Breast epithelium (tissue), 4 donors: ENCODE measurements around the gene SLC29A4. TPM values are rescaled to one million over a fixed set of nuclear protein-coding genes. Genes with fewer than 3 reads are reported as not detected.
A peak's percentile ranks its signal among the peaks of the same experiment; 100 is the strongest.

Source experiments
- DNase-seq, 2 donors: peaks; one replicate each; pipeline ENCODE4 v3.0.0-alpha.2; 2019; ENCODE audit warnings: low spot score in 2 of 2
- H3K27ac ChIP-seq, 2 donors: fragments of 200-600 bp; sonication (generic) in 1 of 2; one replicate each; pipeline ENCODE4 v1.5.1; 2016 to 2019; ENCODE audit warnings: mild to moderate bottlenecking in 1 of 2
- H3K27me3 ChIP-seq, 2 donors: fragments of 200-600 bp; sonication (generic) in 1 of 2; one replicate each; pipeline versions ENCODE4 v1.5.1 to v1.6.0; 2017 to 2019; ENCODE audit warnings: control low read depth in 1 of 2, mild to moderate bottlenecking in 1 of 2
- H3K36me3 ChIP-seq: fragments of 200-600 bp; one replicate; pipeline ENCODE4 v1.5.1; 2019
- H3K4me1 ChIP-seq, 2 donors: fragments of 200-600 bp; sonication (generic); one replicate each; pipeline ENCODE4 v1.5.1; 2016 to 2019; ENCODE audit warnings: control low read depth in 1 of 2
- H3K4me3 ChIP-seq, 3 donors: fragments of 200-600 bp; sonication (generic); 1 replicate in 2 of 3; 2 replicates in 1 of 3; pipeline ENCODE4 v1.5.1; 2016 to 2019; ENCODE audit warnings: mild to moderate bottlenecking in 3 of 3, moderate library complexity in 2 of 3
- H3K9me3 ChIP-seq, 2 donors: fragments of 200-600 bp; sonication (generic) in 1 of 2; one replicate each; pipeline ENCODE4 v1.5.1; 2016 to 2019; ENCODE audit warnings: control low read depth in 1 of 2
- POLR2A ChIP-seq: fragments of 450-650 bp; IDR thresholded peaks from one replicate; pipeline ENCODE4 v1.6.1; 2016; ENCODE audit warnings: antibody characterized with exemption, mild to moderate bottlenecking, moderate library complexity
- POLR2AphosphoS5 ChIP-seq, 3 donors: sonication (generic); formaldehyde crosslinking; IDR thresholded peaks; one replicate each; pipeline ENCODE4 v1.6.1; 2017; ENCODE audit warnings: antibody characterized with exemption in 3 of 3
- intact Hi-C: fragments of 100-400 bp; cut with DNase I; formaldehyde crosslinking; loops from one replicate; pipeline ENCODE4 v1.15.1; 2023; ENCODE audit warnings: low total_unique reads
- total RNA-seq, 3 donors: library from RNA; depleted of rRNA; stranded (reverse); fragments of >200 nt; gene quantifications; one replicate each; pipeline ENCODE4 v1.1.0, GENCODE V29; 2016
- TF ChIP-seq, protein P1 (sequence below), 3 donors: fragments of 450-650 bp; IDR thresholded peaks; one replicate each; pipeline ENCODE4 v1.5.1; 2016 to 2017; ENCODE audit warnings: antibody characterized with exemption in 3 of 3, mild to moderate bottlenecking in 3 of 3, moderate library complexity in 3 of 3

Gene SLC29A4, protein sequence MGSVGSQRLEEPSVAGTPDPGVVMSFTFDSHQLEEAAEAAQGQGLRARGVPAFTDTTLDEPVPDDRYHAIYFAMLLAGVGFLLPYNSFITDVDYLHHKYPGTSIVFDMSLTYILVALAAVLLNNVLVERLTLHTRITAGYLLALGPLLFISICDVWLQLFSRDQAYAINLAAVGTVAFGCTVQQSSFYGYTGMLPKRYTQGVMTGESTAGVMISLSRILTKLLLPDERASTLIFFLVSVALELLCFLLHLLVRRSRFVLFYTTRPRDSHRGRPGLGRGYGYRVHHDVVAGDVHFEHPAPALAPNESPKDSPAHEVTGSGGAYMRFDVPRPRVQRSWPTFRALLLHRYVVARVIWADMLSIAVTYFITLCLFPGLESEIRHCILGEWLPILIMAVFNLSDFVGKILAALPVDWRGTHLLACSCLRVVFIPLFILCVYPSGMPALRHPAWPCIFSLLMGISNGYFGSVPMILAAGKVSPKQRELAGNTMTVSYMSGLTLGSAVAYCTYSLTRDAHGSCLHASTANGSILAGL
- 10 to 100 TPM in 1 of 3 donors, 1 to 10 TPM in 2; 1.3 to 13.8 (median 2.3) TPM for total RNA-seq

DNA sequence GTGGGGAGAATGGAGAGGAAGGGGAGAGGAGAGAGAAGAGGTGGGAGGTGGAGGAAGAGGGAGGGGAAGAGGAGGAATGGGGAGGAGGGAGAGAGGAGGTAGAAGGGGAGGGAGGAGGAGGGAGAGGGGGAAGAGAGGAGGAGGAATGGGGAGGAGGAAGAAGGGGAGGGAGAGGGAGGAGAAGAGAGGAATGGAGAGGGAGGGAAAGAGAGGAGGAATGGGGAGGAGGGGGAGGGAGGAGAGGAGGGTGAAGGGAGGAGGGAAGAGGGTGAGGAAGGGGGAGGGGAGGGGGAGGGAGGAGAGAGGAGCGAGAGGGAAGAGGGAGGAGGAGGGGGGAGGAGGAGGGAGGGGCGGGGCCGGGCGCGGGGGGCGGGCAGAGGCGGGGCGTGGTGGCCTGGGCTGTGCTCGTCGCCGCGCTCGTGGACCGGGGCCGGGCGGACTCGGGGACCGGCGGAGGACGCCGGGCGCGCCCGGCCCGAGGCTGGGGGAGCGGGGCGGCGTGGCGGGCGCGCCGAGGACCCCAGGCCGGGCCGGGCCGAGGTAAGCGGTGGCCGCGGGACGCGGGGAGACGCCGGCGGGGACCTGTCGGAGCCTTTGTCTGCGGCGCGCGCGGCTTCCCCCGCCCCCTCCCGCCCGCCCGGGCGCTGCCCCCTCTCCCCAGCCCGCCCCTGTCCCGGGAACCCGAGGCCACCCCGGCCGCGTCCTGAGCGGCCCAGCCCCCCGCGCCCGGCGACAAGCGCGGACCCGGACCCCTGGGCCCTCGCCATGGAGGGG is at the start of gene SLC29A4:
Gene SLC29A4, plus strand, starts transcription at position 401 of the 774 bp plus-strand sequence. CDS start 4,874 bp downstream, outside the sequence.
- intact Hi-C loops, result no loop called here
- no peaks in the 10 kb centered on the region for H3K27me3 ChIP-seq
- peak within 1 kb of the TSS; percentile 38 to 65 (median 57) for H3K4me3 ChIP-seq
- H3K27ac ChIP-seq, result no peak within 1 kb of the TSS
- H3K9me3 ChIP-seq, result no peaks in the 10 kb centered on the region
- TF ChIP-seq, protein P1, sequence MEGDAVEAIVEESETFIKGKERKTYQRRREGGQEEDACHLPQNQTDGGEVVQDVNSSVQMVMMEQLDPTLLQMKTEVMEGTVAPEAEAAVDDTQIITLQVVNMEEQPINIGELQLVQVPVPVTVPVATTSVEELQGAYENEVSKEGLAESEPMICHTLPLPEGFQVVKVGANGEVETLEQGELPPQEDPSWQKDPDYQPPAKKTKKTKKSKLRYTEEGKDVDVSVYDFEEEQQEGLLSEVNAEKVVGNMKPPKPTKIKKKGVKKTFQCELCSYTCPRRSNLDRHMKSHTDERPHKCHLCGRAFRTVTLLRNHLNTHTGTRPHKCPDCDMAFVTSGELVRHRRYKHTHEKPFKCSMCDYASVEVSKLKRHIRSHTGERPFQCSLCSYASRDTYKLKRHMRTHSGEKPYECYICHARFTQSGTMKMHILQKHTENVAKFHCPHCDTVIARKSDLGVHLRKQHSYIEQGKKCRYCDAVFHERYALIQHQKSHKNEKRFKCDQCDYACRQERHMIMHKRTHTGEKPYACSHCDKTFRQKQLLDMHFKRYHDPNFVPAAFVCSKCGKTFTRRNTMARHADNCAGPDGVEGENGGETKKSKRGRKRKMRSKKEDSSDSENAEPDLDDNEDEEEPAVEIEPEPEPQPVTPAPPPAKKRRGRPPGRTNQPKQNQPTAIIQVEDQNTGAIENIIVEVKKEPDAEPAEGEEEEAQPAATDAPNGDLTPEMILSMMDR (IDR thresholded peaks at IDR 0.05), result no peak
- no peak for TF ChIP-seq POLR2AphosphoS5 (IDR thresholded peaks at IDR 0.05)
- no peak for TF ChIP-seq POLR2A
- H3K4me1 ChIP-seq, result no peaks in the 10 kb centered on the region
- no peaks in the 10 kb centered on the region for H3K36me3 ChIP-seq
- no peak for DNase-seq

DNA sequence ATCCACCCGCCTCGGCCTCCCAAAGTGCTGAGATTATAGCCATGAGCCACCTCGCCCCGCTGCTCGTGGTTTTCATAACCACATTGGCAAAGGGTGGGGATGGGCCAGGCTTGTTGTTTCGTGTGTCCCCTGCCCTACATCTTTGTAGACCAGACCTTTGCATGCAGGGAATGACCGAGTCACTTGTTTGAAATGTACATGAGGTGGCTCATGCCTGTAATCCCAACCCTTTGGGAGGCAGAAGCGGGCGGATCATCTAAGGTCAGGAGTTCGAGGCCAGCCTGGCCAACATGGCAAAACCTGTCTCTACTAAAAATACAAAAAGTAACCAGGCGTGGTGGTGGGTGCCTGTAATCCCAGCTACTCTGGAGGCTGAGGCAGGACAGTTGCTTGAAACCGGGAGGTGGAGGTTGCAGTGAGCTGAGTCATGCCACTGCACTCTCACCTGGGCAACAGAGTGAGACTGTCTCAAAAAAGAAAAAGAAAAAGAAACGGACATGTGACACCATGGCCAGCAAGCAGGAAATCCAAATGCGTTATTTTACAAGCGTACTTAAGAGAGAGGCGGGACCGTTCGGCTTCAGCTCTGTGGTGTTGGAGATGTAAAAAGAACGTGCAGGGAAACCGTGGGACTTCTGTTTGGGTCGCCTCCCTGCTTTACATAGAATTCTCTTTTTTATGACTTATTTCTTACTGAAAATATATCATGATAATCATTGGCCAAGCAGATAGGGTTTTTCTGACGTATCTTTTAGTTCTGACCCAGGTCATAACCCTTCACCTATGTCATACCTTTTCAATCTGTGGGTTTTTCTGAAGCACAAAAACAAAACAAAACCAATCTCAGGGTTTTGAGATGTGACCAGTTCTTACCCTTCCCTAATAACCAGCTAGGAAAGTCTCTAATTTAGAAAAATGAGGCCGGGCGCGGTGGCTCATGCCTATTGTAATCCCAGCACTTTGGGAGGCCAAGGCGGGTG is 47.6 kb upstream of the SLC29A4 start:
- Histone ChIP-seq H3K36me3 (peaks cover 6% of the 10 kb centered on the region), H3K4me3 (no peak overlapping the region), H3K27me3 (no peaks in the 10 kb centered on the region), H3K9me3 (no peaks in the 10 kb centered on the region), H3K27ac (no peak overlapping the region), H3K4me1 (no peaks in the 10 kb centered on the region)
- DNase-seq, result no peak
- intact Hi-C loops, result loop anchor here (5.0 kb wide), 1 partner anchor 212 kb away; no protein-coding TSS in a partner anchor
- TF ChIP-seq POLR2A (no peak), POLR2AphosphoS5 (IDR thresholded peaks at IDR 0.05) (no peak)
- TF ChIP-seq, protein P1 (IDR thresholded peaks at IDR 0.05), result no peak

DNA sequence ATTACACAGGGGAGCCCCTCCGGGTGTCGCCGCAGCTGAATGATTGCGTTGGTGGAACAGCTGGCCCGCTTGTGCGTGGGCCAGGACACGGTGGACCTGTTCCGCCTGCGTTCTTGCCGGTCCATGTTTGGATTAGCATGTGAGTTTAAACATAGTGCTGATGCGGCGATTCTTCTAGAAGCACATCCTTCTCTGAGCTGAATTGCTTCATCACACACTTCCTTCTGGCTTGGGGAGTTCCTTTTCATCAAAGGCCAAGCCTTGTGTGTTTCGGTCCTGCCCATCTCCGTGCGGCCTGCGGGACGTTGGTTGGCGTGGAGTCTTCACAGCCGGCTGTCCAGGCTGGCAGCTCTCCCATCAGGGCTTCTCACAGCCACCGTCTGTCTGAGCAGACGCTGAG is 45.5 kb upstream of the SLC29A4 start:
- intact Hi-C loops, result no loop called here
- Histone ChIP-seq H3K4me3 (peak overlapping the region; percentile 20 to 42 (median 34)), H3K27ac (peak overlapping the region; percentile 10 to 48), H3K27me3 (no peaks in the 10 kb centered on the region), H3K9me3 (no peaks in the 10 kb centered on the region), H3K4me1 (no peaks in the 10 kb centered on the region), H3K36me3 (no peaks in the 10 kb centered on the region)
- TF ChIP-seq POLR2AphosphoS5 (IDR thresholded peaks at IDR 0.05), result peak; percentile 46 to 71 (median 52)
- TF ChIP-seq, protein P1 (IDR thresholded peaks at IDR 0.05), result no peak
- DNase-seq, result peak in 1 of 2 donors; percentile 66

DNA sequence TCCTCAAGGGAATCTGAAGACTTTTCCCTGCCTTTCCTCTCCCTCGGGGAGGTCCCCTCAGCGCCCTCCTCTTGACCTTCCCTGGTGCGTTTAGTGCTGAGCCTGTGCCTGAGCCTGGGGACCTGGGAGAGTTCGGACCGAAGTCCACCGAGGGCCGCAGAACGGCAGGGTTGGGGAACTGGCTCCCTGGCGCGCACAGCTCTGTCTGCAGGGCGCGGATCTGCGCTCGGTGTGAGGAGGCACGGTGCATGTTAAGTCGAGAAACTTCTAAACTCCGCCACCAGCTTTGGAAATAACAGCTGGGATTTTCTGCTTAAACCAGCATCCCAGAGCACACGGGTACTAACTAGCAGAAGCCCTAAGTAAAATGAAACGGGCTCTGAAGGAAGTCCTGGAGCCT is 44.2 kb upstream of the SLC29A4 start:
- no peaks in the 10 kb centered on the region for H3K9me3 ChIP-seq
- H3K27ac ChIP-seq, result no peak overlapping the region
- intact Hi-C loops, result no loop called here

More for the DNA sequence above, 44.2 kb upstream of the SLC29A4 start:
- no peak for DNase-seq
- no peaks in the 10 kb centered on the region for H3K4me1 ChIP-seq
- TF ChIP-seq POLR2A, result no peak
- TF ChIP-seq, protein P1 (IDR thresholded peaks at IDR 0.05), result no peak
- no peak for TF ChIP-seq POLR2AphosphoS5 (IDR thresholded peaks at IDR 0.05)
- H3K36me3 ChIP-seq, result no peaks in the 10 kb centered on the region
- no peaks in the 10 kb centered on the region for H3K27me3 ChIP-seq
- H3K4me3 ChIP-seq, result no peak overlapping the region
